Smooth muscle cell (in vitro differentiated cells): ENCODE measurements around the gene RHBDF1. TPM values are rescaled to one million over a fixed set of nuclear protein-coding genes. Genes with fewer than 3 reads are reported as not detected.

ENCODE experiments used
- DNase-seq: peaks from one replicate; lab custom pipeline; 2025; ENCODE audit not compliant: unreplicated experiment; lab: John Stamatoyannopoulos, UW
- H2AFZ ChIP-seq: fragments of 200-600 bp; sonication (generic); 2 replicates; pipeline ENCODE4 v1.6.0; 2016; ENCODE audit warnings: antibody characterized with exemption, low read depth, mild to moderate bottlenecking
- H3F3A ChIP-seq: fragments of 200-600 bp; sonication (generic); 2 replicates; pipeline ENCODE4 v1.6.0; 2017; ENCODE audit warnings: antibody characterized with exemption, low read depth
- H3K27ac ChIP-seq: fragments of 200-600 bp; sonication (generic); 2 replicates; pipeline ENCODE4 v1.5.1; 2016; ENCODE audit warnings: low read depth, mild to moderate bottlenecking
- H3K27me3 ChIP-seq: fragments of 200-600 bp; sonication (generic); 2 replicates; pipeline ENCODE4 v1.6.1; 2016; ENCODE audit warnings: low read depth, mild to moderate bottlenecking
- H3K36me3 ChIP-seq: fragments of 200-600 bp; sonication (generic); 2 replicates; pipeline ENCODE4 v1.5.1; 2016; ENCODE audit warnings: low read depth
- H3K4me1 ChIP-seq: fragments of 200-600 bp; sonication (generic); 2 replicates; pipeline ENCODE4 v1.5.1; 2016; ENCODE audit warnings: low read depth
- H3K4me2 ChIP-seq: fragments of 200-600 bp; sonication (generic); 2 replicates; pipeline ENCODE4 v1.6.0; 2016; ENCODE audit warnings: mild to moderate bottlenecking
- H3K4me3 ChIP-seq: fragments of 200-600 bp; sonication (generic); 2 replicates; pipeline ENCODE4 v1.5.1; 2016; ENCODE audit warnings: mild to moderate bottlenecking
- H3K79me2 ChIP-seq: fragments of 200-600 bp; sonication (generic); 2 replicates; pipeline ENCODE4 v1.6.0; 2016; ENCODE audit warnings: low read depth, mild to moderate bottlenecking
- H3K9ac ChIP-seq: fragments of 200-600 bp; sonication (generic); 2 replicates; pipeline ENCODE4 v1.6.0; 2016; ENCODE audit warnings: low read depth
- H3K9me3 ChIP-seq: fragments of 200-600 bp; sonication (generic); replicated peaks from 2 replicates; pipeline ENCODE4 v1.5.1; 2016; ENCODE audit warnings: low read depth
- H4K20me1 ChIP-seq: fragments of 200-600 bp; sonication (generic); 2 replicates; pipeline ENCODE4 v1.6.0; 2016; ENCODE audit warnings: low read depth
- CTCF ChIP-seq: fragments of 200-600 bp; sonication (generic); IDR thresholded peaks from 2 replicates; pipeline ENCODE4 v1.5.1; 2017; ENCODE audit warnings: borderline replicate concordance, mild to moderate bottlenecking, antibody characterized with exemption; ENCODE audit not compliant: insufficient read depth, poor library complexity, severe bottlenecking
- WGBS: methylation state at CpG from one replicate; pipeline ENCODE4 v1.1.7; 2016; ENCODE audit warnings: low lambda C conversion rate; 5-methylcytosine and 5-hydroxymethylcytosine counted together
- polyA plus RNA-seq: library from polyadenylated mRNA; unstranded; fragments of >200 nt; fragmentation: Nextera tagmentation; extraction: Ambion mirVana; gene quantifications from 2 replicates; pipeline ENCODE4 v1.2.1, GENCODE V29; 2016
- total RNA-seq: library from RNA; depleted of rRNA; stranded (reverse); fragments of >200 nt; gene quantifications from 2 replicates; pipeline ENCODE4 v1.2.3, GENCODE V29; 2014

Gene RHBDF1
- total and polyA plus RNA-seq, 2 experiments from 2014 or later, result 41.4 to 68.0 TPM

GRCh38 chr16:102060-102855 is 29.8 kb upstream of the RHBDF1 start:
- H3K27ac ChIP-seq, result no peak overlapping the region

GRCh38 chr16:101586-101985 is 29.2 kb upstream of the RHBDF1 start:
- Histone ChIP-seq H3K9ac (no peak overlapping the region), H3K4me1 (no peaks in the 10 kb centered on the region), H2AFZ (no peak overlapping the region), H3K4me3 (no peak overlapping the region), H4K20me1 (peaks cover 28% of the 10 kb centered on the region), H3K9me3 (no peaks in the 10 kb centered on the region), H3K36me3 (no peaks in the 10 kb centered on the region), H3K79me2 (no peaks in the 10 kb centered on the region), H3K27ac (no peak overlapping the region), H3F3A (no peaks in the 10 kb centered on the region), H3K27me3 (no peaks in the 10 kb centered on the region), H3K4me2 (no peak overlapping the region)
- DNase-seq, result no peak
- 95% methylated on average over 6 of the region's 6 CpGs for WGBS
- TF ChIP-seq CTCF, result no peak

More at GRCh38 chr16:102060-102855, 29.8 kb upstream of the RHBDF1 start:
- 94% methylated on average over 19 of the region's 19 CpGs for WGBS
- H4K20me1 ChIP-seq, result peaks cover 26% of the 10 kb centered on the region
- H3K9me3 ChIP-seq, result no peaks in the 10 kb centered on the region
- H3K4me3 ChIP-seq, result no peak overlapping the region
- no peak overlapping the region for H3K9ac ChIP-seq
- H3K36me3 ChIP-seq, result no peaks in the 10 kb centered on the region
- no peak for TF ChIP-seq CTCF
- no peaks in the 10 kb centered on the region for H3K27me3 ChIP-seq
- no peak for DNase-seq
- H3K4me2 ChIP-seq, result no peak overlapping the region
- H3K79me2 ChIP-seq, result no peaks in the 10 kb centered on the region
- no peaks in the 10 kb centered on the region for H3F3A ChIP-seq
- H3K4me1 ChIP-seq, result no peaks in the 10 kb centered on the region
- H2AFZ ChIP-seq, result no peak overlapping the region

- H3K4me1 ChIP-seq, result no peaks in the 10 kb centered on the region
- H2AFZ ChIP-seq, result no peak overlapping the region
- no peak overlapping the region for H3K9ac ChIP-seq
- no peak overlapping the region for H3K27ac ChIP-seq
- no peaks in the 10 kb centered on the region for H3K9me3 ChIP-seq
- no peaks in the 10 kb centered on the region for H3F3A ChIP-seq
- no peaks in the 10 kb centered on the region for H3K79me2 ChIP-seq
- no peak for DNase-seq
- H4K20me1 ChIP-seq, result peaks cover 31% of the 10 kb centered on the region
- H3K4me2 ChIP-seq, result no peak overlapping the region
- no peaks in the 10 kb centered on the region for H3K36me3 ChIP-seq
- no peak overlapping the region for H3K4me3 ChIP-seq
- H3K27me3 ChIP-seq, result no peaks in the 10 kb centered on the region
- WGBS, result 93% methylated on average over 5 of the region's 5 CpGs
- TF ChIP-seq CTCF, result no peak
Observed at GRCh38 chr16:100989-101388, 28.6 kb upstream of the RHBDF1 start.

- Histone ChIP-seq H4K20me1 (peaks cover 30% of the 10 kb centered on the region), H3K27me3 (no peaks in the 10 kb centered on the region), H3K9me3 (no peaks in the 10 kb centered on the region), H3K4me2 (no peak overlapping the region), H3K36me3 (no peaks in the 10 kb centered on the region), H2AFZ (no peak overlapping the region), H3K4me3 (no peak overlapping the region), H3K79me2 (no peaks in the 10 kb centered on the region), H3K27ac (no peak overlapping the region), H3F3A (no peaks in the 10 kb centered on the region), H3K4me1 (no peaks in the 10 kb centered on the region), H3K9ac (no peak overlapping the region)
- no peak for DNase-seq
- 83% methylated on average over 8 of the region's 8 CpGs for WGBS
- no peak for TF ChIP-seq CTCF
Observed at GRCh38 chr16:97822-98221, 25.4 kb upstream of the RHBDF1 start.
